B cell (primary cell): ENCODE results near the gene KCNIP2. TPM values are rescaled to one million over a fixed set of nuclear protein-coding genes. Genes with fewer than 3 reads are reported as not detected.

Experiments used
- ATAC-seq: fragments of 200-7000 bp; cut with Tn5 transposase; one replicate; pipeline ENCODE4 v1.10.0; 2021; ENCODE audit warnings: low read depth, mild to moderate bottlenecking, moderate number of reproducible peaks, moderate library complexity
- CTCF ChIA-PET: fragments of 350-600 bp; sonication (Branson Sonifier 250); formaldehyde crosslinking; loops from one replicate; lab custom pipeline; 2021; ENCODE audit warnings: antibody characterized with exemption, inconsistent platforms; lab: Charles Lee
- POLR2A ChIA-PET: fragments of 350-600 bp; sonication (Branson Sonifier 250); formaldehyde crosslinking; loops from one replicate; lab custom pipeline; 2021; ENCODE audit warnings: antibody characterized with exemption; lab: Charles Lee
- DNase-seq: peaks from one replicate; pipeline ENCODE4 v3.0.0; 2013
- H2AFZ ChIP-seq: 2 replicates; pipeline ENCODE4 v1.6.1; 2012; ENCODE audit warnings: mild to moderate bottlenecking, low read depth, low read length; ENCODE audit not compliant: insufficient read depth, poor library complexity, severe bottlenecking
- H3K27ac ChIP-seq, 2 donors: 1 replicate in 1 of 2; 2 replicates in 1 of 2; pipeline ENCODE4 v1.5.1; 2012 to 2013; ENCODE audit warnings: low read length in 2 of 2, mild to moderate bottlenecking in 2 of 2, moderate library complexity in 1 of 2
- H3K27me3 ChIP-seq, 4 experiments: fragments of 200-600 bp in 1 of 4; sonication (generic) in 1 of 4; replicated peaks in 1 of 4; 1 replicate in 2 of 4; 2 replicates in 2 of 4; pipeline versions ENCODE4 v1.6.1 to v1.7.0; 2013 to 2016; ENCODE audit warnings: low read length in 3 of 4, mild to moderate bottlenecking in 2 of 4, mixed read lengths in 1 of 4, moderate library complexity in 1 of 4; ENCODE audit not compliant: insufficient read depth in 4 of 4, control insufficient read depth in 3 of 4; ENCODE audit errors: control extremely low read depth in 1 of 4
- H3K36me3 ChIP-seq, 2 experiments: replicated peaks in 1 of 2; 1 replicate in 1 of 2; 2 replicates in 1 of 2; pipeline versions ENCODE4 v1.6.1 to v1.7.1; 2013; ENCODE audit warnings: low read length in 1 of 2; ENCODE audit not compliant: insufficient read depth in 2 of 2, control insufficient read depth in 1 of 2; ENCODE audit errors: control extremely low read depth in 1 of 2, extremely low read depth in 1 of 2
- H3K4me1 ChIP-seq, 2 donors: fragments of 200-600 bp in 1 of 2; sonication (generic) in 1 of 2; 1 replicate in 1 of 2; 2 replicates in 1 of 2; pipeline versions ENCODE4 v1.5.1 to v1.6.1; 2013 to 2017; ENCODE audit warnings: low read length in 2 of 2; ENCODE audit not compliant: control insufficient read depth in 2 of 2, insufficient read depth in 2 of 2
- H3K4me2 ChIP-seq: replicated peaks from 2 replicates; pipeline ENCODE3; 2012; ENCODE audit warnings: mild to moderate bottlenecking, low read depth, low read length; ENCODE audit not compliant: poor library complexity, severe bottlenecking
- H3K4me3 ChIP-seq, 5 experiments: fragments of 200-600 bp in 1 of 5; sonication (generic) in 1 of 5; 1 replicate in 3 of 5; 2 replicates in 2 of 5; pipeline versions ENCODE4 v1.5.1 to v1.7.0; 2011 to 2016; ENCODE audit warnings: low read length in 4 of 5, mild to moderate bottlenecking in 4 of 5, low read depth in 2 of 5, control low read depth in 1 of 5, moderate library complexity in 1 of 5; ENCODE audit not compliant: insufficient read depth in 1 of 5; ENCODE audit errors: control extremely low read depth in 1 of 5, extremely low read depth in 1 of 5
- H3K79me2 ChIP-seq: fragments of 200-600 bp; sonication (generic); one replicate; pipeline ENCODE4 v1.6.0; 2016; ENCODE audit warnings: low read length; ENCODE audit not compliant: control insufficient read depth, insufficient read depth
- H3K9ac ChIP-seq: fragments of 200-600 bp; sonication (generic); 2 replicates; pipeline ENCODE4 v1.6.1; 2017; ENCODE audit warnings: mild to moderate bottlenecking, low read length, moderate library complexity
- H3K9me3 ChIP-seq, 3 donors: one replicate each; pipeline versions ENCODE4 v1.6.1 to v1.7.1; 2013; ENCODE audit warnings: low read length in 2 of 3; ENCODE audit not compliant: control insufficient read depth in 2 of 3, insufficient read depth in 1 of 3; ENCODE audit errors: control extremely low read depth in 1 of 3
- H4K20me1 ChIP-seq: 2 replicates; pipeline ENCODE4 v1.6.0; 2012; ENCODE audit warnings: mild to moderate bottlenecking, low read length; ENCODE audit not compliant: insufficient read depth, control insufficient read depth, poor library complexity, severe bottlenecking
- H3K27ac Mint-ChIP-seq: one replicate; pipeline ENCODE4 v1.8.0; 2021; ENCODE audit warnings: mixed read lengths
- H3K27me3 Mint-ChIP-seq: one replicate; pipeline ENCODE4 v1.8.0; 2021; ENCODE audit warnings: mixed read lengths
- H3K4me1 Mint-ChIP-seq: one replicate; pipeline ENCODE4 v1.8.0; 2021; ENCODE audit warnings: mixed read lengths
- H3K4me3 Mint-ChIP-seq: one replicate; pipeline ENCODE4 v1.8.0; 2021; ENCODE audit warnings: mixed read lengths
- H3K9me3 Mint-ChIP-seq: one replicate; pipeline ENCODE4 v1.8.0; 2022; ENCODE audit warnings: mixed read lengths; ENCODE audit not compliant: insufficient read depth
- EZH2 ChIP-seq: IDR thresholded peaks from 2 replicates; pipeline ENCODE4 v1.6.1; 2012; ENCODE audit warnings: borderline replicate concordance, low read depth, mild to moderate bottlenecking, moderate library complexity, low read length; ENCODE audit not compliant: insufficient read depth, poor library complexity, severe bottlenecking
- WGBS: methylation state at CpG from one replicate; pipeline ENCODE4 v1.1.5; 2013; ENCODE audit warnings: missing lambda C conversion rate; ENCODE audit not compliant: insufficient coverage; 5-methylcytosine and 5-hydroxymethylcytosine counted together
- intact Hi-C: fragments of 100-400 bp; cut with micrococcal nuclease; formaldehyde crosslinking; loops from one replicate; pipeline ENCODE4 v1.10.0; 2022
- polyA plus RNA-seq: library from polyadenylated mRNA; depleted of rRNA; stranded (reverse); fragments of >200 nt; gene quantifications from 2 replicates; pipeline ENCODE4 v1.2.3, GENCODE V29; 2012
- total RNA-seq, 2 donors: library from RNA; stranded (reverse); fragments of 120-200 nt in 1 of 2; gene quantifications; 1 replicate in 1 of 2; 2 replicates in 1 of 2; pipeline versions ENCODE4 v1.2.3 to v1.2.4, GENCODE V29; 2013 to 2022
- TF ChIP-seq, protein P1 (sequence below): fragments of 200-600 bp; IDR thresholded peaks from one replicate; pipeline ENCODE4 v1.8.0; 2022; ENCODE audit warnings: antibody characterized with exemption, mild to moderate bottlenecking

Gene KCNIP2
- total and polyA plus RNA-seq, 2 donors (not counting 1 experiment from before 2014, with no cell fraction given): 3.5 to 34.7 TPM

DNA sequence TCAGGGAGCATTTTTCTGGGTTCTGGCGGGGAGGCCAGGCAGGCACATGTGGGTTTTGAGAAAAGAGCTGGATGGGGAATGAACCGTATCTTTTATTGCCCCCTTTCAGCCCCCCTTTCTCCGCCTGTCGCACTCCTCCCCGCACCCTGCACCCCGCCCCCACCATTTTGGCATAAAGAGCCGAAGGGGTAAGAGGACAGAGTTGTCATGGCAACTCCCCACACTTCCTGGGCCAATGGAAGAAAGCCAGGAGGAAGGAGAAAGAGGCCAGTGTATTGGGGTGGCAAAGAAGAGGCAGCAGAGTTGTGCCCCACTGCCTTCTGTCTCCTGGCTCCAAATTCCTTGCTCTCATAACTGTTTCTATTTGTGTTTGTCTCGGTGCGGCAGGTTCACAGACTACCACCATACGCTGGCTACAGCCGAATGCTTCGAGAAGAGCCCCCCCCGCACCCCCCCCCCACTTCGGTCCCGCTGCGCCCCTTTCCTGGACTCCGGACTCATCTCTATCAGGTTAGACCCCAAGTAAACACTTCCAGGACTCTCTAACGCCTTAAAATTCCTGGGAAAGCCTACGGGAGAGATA is 3.4 kb downstream of the KCNIP2 start:
- Mint-ChIP-seq H3K27ac (peak overlapping the region; percentile 92), H3K9me3 (no peaks in the 10 kb centered on the region), H3K4me1 (peaks cover 56% of the 10 kb centered on the region), H3K4me3 (peak overlapping the region; percentile 95), H3K27me3 (no peaks in the 10 kb centered on the region)
- Histone ChIP-seq H3K79me2 (peaks cover 48% of the 10 kb centered on the region), H3K4me1 (peaks cover 56 to 67% of the 10 kb centered on the region in 2 donors), H3K27ac (no peak overlapping the region), H3K36me3 (peaks cover 0 to 2% of the 10 kb centered on the region in 2 experiments), H3K9me3 (peaks cover 0 to 3% (median 0%) of the 10 kb centered on the region in 3 donors), H3K27me3 (no peaks in the 10 kb centered on the region), H3K4me2 (peak overlapping the region; percentile 98), H4K20me1 (peaks cover 63% of the 10 kb centered on the region), H2AFZ (peak overlapping the region; percentile 68), H3K9ac (peak overlapping the region; percentile 72), H3K4me3 (peak overlapping the region in 4 of 5 experiments; percentile 44 to 79 (median 68))
- ChIA-PET POLR2A (interaction anchor here (0.6 to 3.0 kb wide), 11 partner anchors 9 to 278 kb away, joined by 3 to 34 read pairs (median 5); partner anchors contain the start of genes ARMH3 and OGA), CTCF (interaction anchor here (0.7 to 15.2 kb wide), 54 partner anchors 9 to 277 kb away, joined by 3 to 581 read pairs (median 6); partner anchors contain the start of genes ARMH3, HPS6, NPM3 and OGA)
- 0% methylated on average over 2 of the region's 19 CpGs for WGBS
- no peak for TF ChIP-seq EZH2
- TF ChIP-seq, protein P1, sequence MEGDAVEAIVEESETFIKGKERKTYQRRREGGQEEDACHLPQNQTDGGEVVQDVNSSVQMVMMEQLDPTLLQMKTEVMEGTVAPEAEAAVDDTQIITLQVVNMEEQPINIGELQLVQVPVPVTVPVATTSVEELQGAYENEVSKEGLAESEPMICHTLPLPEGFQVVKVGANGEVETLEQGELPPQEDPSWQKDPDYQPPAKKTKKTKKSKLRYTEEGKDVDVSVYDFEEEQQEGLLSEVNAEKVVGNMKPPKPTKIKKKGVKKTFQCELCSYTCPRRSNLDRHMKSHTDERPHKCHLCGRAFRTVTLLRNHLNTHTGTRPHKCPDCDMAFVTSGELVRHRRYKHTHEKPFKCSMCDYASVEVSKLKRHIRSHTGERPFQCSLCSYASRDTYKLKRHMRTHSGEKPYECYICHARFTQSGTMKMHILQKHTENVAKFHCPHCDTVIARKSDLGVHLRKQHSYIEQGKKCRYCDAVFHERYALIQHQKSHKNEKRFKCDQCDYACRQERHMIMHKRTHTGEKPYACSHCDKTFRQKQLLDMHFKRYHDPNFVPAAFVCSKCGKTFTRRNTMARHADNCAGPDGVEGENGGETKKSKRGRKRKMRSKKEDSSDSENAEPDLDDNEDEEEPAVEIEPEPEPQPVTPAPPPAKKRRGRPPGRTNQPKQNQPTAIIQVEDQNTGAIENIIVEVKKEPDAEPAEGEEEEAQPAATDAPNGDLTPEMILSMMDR: no peak
- ATAC-seq (no peak), DNase-seq (peak; percentile 51)
- intact Hi-C loops: loop anchor here (1.0 to 5.0 kb wide), 8 partner anchors 9 to 277 kb away; partner anchors contain the start of gene HPS6
